ENCODE data around the gene TMEM175.

- no peak for TF ChIP-seq CTCF (conservative IDR thresholded peaks at IDR 0.05; ENCODE audit: low read depth, low read length)
- no peak for TF ChIP-seq USF2 (IDR thresholded peaks at IDR 0.05; ENCODE audit: low read depth, low read length)
- TF ChIP-seq POLR2A (IDR thresholded peaks at IDR 0.05; ENCODE audit: low read depth, low read length) = no peak
- TF ChIP-seq SMC3 (IDR thresholded peaks at IDR 0.05; ENCODE audit: low read depth, low read length) = no peak
- TF ChIP-seq MXI1 (IDR thresholded peaks at IDR 0.05; ENCODE audit: borderline replicate concordance, low read depth, low read length) = no peak
- TF ChIP-seq FOS (IDR thresholded peaks at IDR 0.05; ENCODE audit: low read depth, low read length) = no peak
- no peak for TF ChIP-seq RAD21 (IDR thresholded peaks at IDR 0.05; ENCODE audit: low read length)
- TF ChIP-seq RFX5 (IDR thresholded peaks at IDR 0.05; ENCODE audit: low read depth, low read length) = no peak
- TF ChIP-seq BHLHE40 (IDR thresholded peaks at IDR 0.05; ENCODE audit: low read depth, low read length) = no peak
- TF ChIP-seq MAZ (IDR thresholded peaks at IDR 0.05; ENCODE audit: borderline replicate concordance, low read depth, low read length) = no peak
- TF ChIP-seq MAFK (IDR thresholded peaks at IDR 0.05; ENCODE audit: low read depth, low read length) = no peak
- no peak for TF ChIP-seq CEBPB (IDR thresholded peaks at IDR 0.05; ENCODE audit: low read depth, low read length)
Observed at GRCh38 chr4:963276-964225, 31.3 kb downstream of the TMEM175 start.
